B cell (primary cell): ENCODE measurements around the gene OR7A10. TPM values are rescaled to one million over a fixed set of nuclear protein-coding genes. Genes with fewer than 3 reads are reported as not detected.

ENCODE experiments used
- ATAC-seq: fragments of 200-7000 bp; cut with Tn5 transposase; one replicate; pipeline ENCODE4 v1.10.0; 2021; ENCODE audit warnings: low read depth, mild to moderate bottlenecking, moderate number of reproducible peaks, moderate library complexity
- CTCF ChIA-PET: fragments of 350-600 bp; sonication (Branson Sonifier 250); formaldehyde crosslinking; loops from one replicate; lab custom pipeline; 2021; ENCODE audit warnings: antibody characterized with exemption, inconsistent platforms; lab: Charles Lee
- POLR2A ChIA-PET: fragments of 350-600 bp; sonication (Branson Sonifier 250); formaldehyde crosslinking; loops from one replicate; lab custom pipeline; 2021; ENCODE audit warnings: antibody characterized with exemption; lab: Charles Lee
- DNase-seq: peaks from one replicate; pipeline ENCODE4 v3.0.0; 2013
- H2AFZ ChIP-seq: 2 replicates; pipeline ENCODE4 v1.6.1; 2012; ENCODE audit warnings: mild to moderate bottlenecking, low read depth, low read length; ENCODE audit not compliant: insufficient read depth, poor library complexity, severe bottlenecking
- H3K27ac ChIP-seq, 2 donors: 1 replicate in 1 of 2; 2 replicates in 1 of 2; pipeline ENCODE4 v1.5.1; 2012 to 2013; ENCODE audit warnings: low read length in 2 of 2, mild to moderate bottlenecking in 2 of 2, moderate library complexity in 1 of 2
- H3K27me3 ChIP-seq, 4 experiments: fragments of 200-600 bp in 1 of 4; sonication (generic) in 1 of 4; replicated peaks in 1 of 4; 1 replicate in 2 of 4; 2 replicates in 2 of 4; pipeline versions ENCODE4 v1.6.1 to v1.7.0; 2013 to 2016; ENCODE audit warnings: low read length in 3 of 4, mild to moderate bottlenecking in 2 of 4, mixed read lengths in 1 of 4, moderate library complexity in 1 of 4; ENCODE audit not compliant: insufficient read depth in 4 of 4, control insufficient read depth in 3 of 4; ENCODE audit errors: control extremely low read depth in 1 of 4
- H3K36me3 ChIP-seq, 2 experiments: replicated peaks in 1 of 2; 1 replicate in 1 of 2; 2 replicates in 1 of 2; pipeline versions ENCODE4 v1.6.1 to v1.7.1; 2013; ENCODE audit warnings: low read length in 1 of 2; ENCODE audit not compliant: insufficient read depth in 2 of 2, control insufficient read depth in 1 of 2; ENCODE audit errors: control extremely low read depth in 1 of 2, extremely low read depth in 1 of 2
- H3K4me1 ChIP-seq, 2 donors: fragments of 200-600 bp in 1 of 2; sonication (generic) in 1 of 2; 1 replicate in 1 of 2; 2 replicates in 1 of 2; pipeline versions ENCODE4 v1.5.1 to v1.6.1; 2013 to 2017; ENCODE audit warnings: low read length in 2 of 2; ENCODE audit not compliant: control insufficient read depth in 2 of 2, insufficient read depth in 2 of 2
- H3K4me2 ChIP-seq: replicated peaks from 2 replicates; pipeline ENCODE3; 2012; ENCODE audit warnings: mild to moderate bottlenecking, low read depth, low read length; ENCODE audit not compliant: poor library complexity, severe bottlenecking
- H3K4me3 ChIP-seq, 5 experiments: fragments of 200-600 bp in 1 of 5; sonication (generic) in 1 of 5; 1 replicate in 3 of 5; 2 replicates in 2 of 5; pipeline versions ENCODE4 v1.5.1 to v1.7.0; 2011 to 2016; ENCODE audit warnings: low read length in 4 of 5, mild to moderate bottlenecking in 4 of 5, low read depth in 2 of 5, control low read depth in 1 of 5, moderate library complexity in 1 of 5; ENCODE audit not compliant: insufficient read depth in 1 of 5; ENCODE audit errors: control extremely low read depth in 1 of 5, extremely low read depth in 1 of 5
- H3K79me2 ChIP-seq: fragments of 200-600 bp; sonication (generic); one replicate; pipeline ENCODE4 v1.6.0; 2016; ENCODE audit warnings: low read length; ENCODE audit not compliant: control insufficient read depth, insufficient read depth
- H3K9ac ChIP-seq: fragments of 200-600 bp; sonication (generic); 2 replicates; pipeline ENCODE4 v1.6.1; 2017; ENCODE audit warnings: mild to moderate bottlenecking, low read length, moderate library complexity
- H3K9me3 ChIP-seq, 3 donors: one replicate each; pipeline versions ENCODE4 v1.6.1 to v1.7.1; 2013; ENCODE audit warnings: low read length in 2 of 3; ENCODE audit not compliant: control insufficient read depth in 2 of 3, insufficient read depth in 1 of 3; ENCODE audit errors: control extremely low read depth in 1 of 3
- H4K20me1 ChIP-seq: 2 replicates; pipeline ENCODE4 v1.6.0; 2012; ENCODE audit warnings: mild to moderate bottlenecking, low read length; ENCODE audit not compliant: insufficient read depth, control insufficient read depth, poor library complexity, severe bottlenecking
- H3K27ac Mint-ChIP-seq: one replicate; pipeline ENCODE4 v1.8.0; 2021; ENCODE audit warnings: mixed read lengths
- H3K27me3 Mint-ChIP-seq: one replicate; pipeline ENCODE4 v1.8.0; 2021; ENCODE audit warnings: mixed read lengths
- H3K4me1 Mint-ChIP-seq: one replicate; pipeline ENCODE4 v1.8.0; 2021; ENCODE audit warnings: mixed read lengths
- H3K4me3 Mint-ChIP-seq: one replicate; pipeline ENCODE4 v1.8.0; 2021; ENCODE audit warnings: mixed read lengths
- H3K9me3 Mint-ChIP-seq: one replicate; pipeline ENCODE4 v1.8.0; 2022; ENCODE audit warnings: mixed read lengths; ENCODE audit not compliant: insufficient read depth
- EZH2 ChIP-seq: IDR thresholded peaks from 2 replicates; pipeline ENCODE4 v1.6.1; 2012; ENCODE audit warnings: borderline replicate concordance, low read depth, mild to moderate bottlenecking, moderate library complexity, low read length; ENCODE audit not compliant: insufficient read depth, poor library complexity, severe bottlenecking
- WGBS: methylation state at CpG from one replicate; pipeline ENCODE4 v1.1.5; 2013; ENCODE audit warnings: missing lambda C conversion rate; ENCODE audit not compliant: insufficient coverage; 5-methylcytosine and 5-hydroxymethylcytosine counted together
- intact Hi-C: fragments of 100-400 bp; cut with micrococcal nuclease; formaldehyde crosslinking; loops from one replicate; pipeline ENCODE4 v1.10.0; 2022
- polyA minus RNA-seq: library from RNA; depleted of rRNA, polyadenylated mRNA; stranded (reverse); fragments of >200 nt; gene quantifications from 2 replicates; pipeline ENCODE4 v1.2.3, GENCODE V29; 2012
- polyA plus RNA-seq: library from polyadenylated mRNA; depleted of rRNA; stranded (reverse); fragments of >200 nt; gene quantifications from 2 replicates; pipeline ENCODE4 v1.2.3, GENCODE V29; 2012
- total RNA-seq, 2 donors: library from RNA; stranded (reverse); fragments of 120-200 nt in 1 of 2; gene quantifications; 1 replicate in 1 of 2; 2 replicates in 1 of 2; pipeline versions ENCODE4 v1.2.3 to v1.2.4, GENCODE V29; 2013 to 2022
- TF ChIP-seq, protein P1 (sequence below): fragments of 200-600 bp; IDR thresholded peaks from one replicate; pipeline ENCODE4 v1.8.0; 2022; ENCODE audit warnings: antibody characterized with exemption, mild to moderate bottlenecking

OR7A10 gene
- total RNA-seq (not detected in 2 replicates), polyA plus RNA-seq (not detected in 2 replicates), polyA minus RNA-seq (not detected in 2 replicates)
- total RNA-seq (2013): not detected

DNA sequence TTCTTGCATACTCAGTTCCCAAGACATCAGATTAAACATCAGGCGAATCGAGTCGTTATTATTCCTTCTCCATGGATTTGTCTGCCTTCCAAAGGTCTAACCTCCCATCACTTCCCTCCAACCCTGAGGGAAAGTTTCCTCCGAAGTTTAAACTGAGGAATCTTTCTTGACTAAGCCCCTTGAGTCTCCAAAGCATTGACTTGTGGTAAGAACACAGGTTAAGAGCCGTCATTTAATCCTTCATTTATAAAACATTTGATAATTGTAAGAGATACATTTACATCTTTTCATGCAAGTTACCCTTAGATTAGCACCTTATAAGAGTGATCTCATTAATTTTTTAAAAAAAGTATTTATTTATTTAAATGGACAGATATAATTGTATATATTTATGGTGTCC, at the start of gene OR7A10:
TSS of gene OR7A10 (minus strand) at position 101 of the 400 bp plus-strand sequence. CDS start 7,045 bp downstream, outside the sequence.
- intact Hi-C loops: no loop called here
- Histone ChIP-seq H3K4me1 (no peaks in the 10 kb centered on the region), H4K20me1 (no peaks in the 10 kb centered on the region), H3K4me3 (no peak within 1 kb of the TSS), H3K9me3 (no peaks in the 10 kb centered on the region), H2AFZ (no peak within 1 kb of the TSS), H3K4me2 (no peak within 1 kb of the TSS), H3K9ac (no peak within 1 kb of the TSS), H3K79me2 (no peaks in the 10 kb centered on the region), H3K27me3 (no peaks in the 10 kb centered on the region), H3K27ac (no peak within 1 kb of the TSS), H3K36me3 (no peaks in the 10 kb centered on the region)
- ChIA-PET POLR2A (no interaction called here), CTCF (interaction anchor here (0.5 to 0.7 kb wide), 2 partner anchors 252 to 1021 kb away, joined by 3 read pairs; no protein-coding TSS in a partner anchor)
- Mint-ChIP-seq H3K27me3 (peaks cover 43% of the 10 kb centered on the region), H3K4me3 (no peak within 1 kb of the TSS), H3K9me3 (no peaks in the 10 kb centered on the region), H3K4me1 (no peaks in the 10 kb centered on the region), H3K27ac (no peak within 1 kb of the TSS)
- WGBS: 100% methylated on average over 3 of the region's 5 CpGs
- TF ChIP-seq, protein P1, sequence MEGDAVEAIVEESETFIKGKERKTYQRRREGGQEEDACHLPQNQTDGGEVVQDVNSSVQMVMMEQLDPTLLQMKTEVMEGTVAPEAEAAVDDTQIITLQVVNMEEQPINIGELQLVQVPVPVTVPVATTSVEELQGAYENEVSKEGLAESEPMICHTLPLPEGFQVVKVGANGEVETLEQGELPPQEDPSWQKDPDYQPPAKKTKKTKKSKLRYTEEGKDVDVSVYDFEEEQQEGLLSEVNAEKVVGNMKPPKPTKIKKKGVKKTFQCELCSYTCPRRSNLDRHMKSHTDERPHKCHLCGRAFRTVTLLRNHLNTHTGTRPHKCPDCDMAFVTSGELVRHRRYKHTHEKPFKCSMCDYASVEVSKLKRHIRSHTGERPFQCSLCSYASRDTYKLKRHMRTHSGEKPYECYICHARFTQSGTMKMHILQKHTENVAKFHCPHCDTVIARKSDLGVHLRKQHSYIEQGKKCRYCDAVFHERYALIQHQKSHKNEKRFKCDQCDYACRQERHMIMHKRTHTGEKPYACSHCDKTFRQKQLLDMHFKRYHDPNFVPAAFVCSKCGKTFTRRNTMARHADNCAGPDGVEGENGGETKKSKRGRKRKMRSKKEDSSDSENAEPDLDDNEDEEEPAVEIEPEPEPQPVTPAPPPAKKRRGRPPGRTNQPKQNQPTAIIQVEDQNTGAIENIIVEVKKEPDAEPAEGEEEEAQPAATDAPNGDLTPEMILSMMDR: no peak
- TF ChIP-seq EZH2: no peak
- DNase-seq (no peak), ATAC-seq (no peak)

DNA sequence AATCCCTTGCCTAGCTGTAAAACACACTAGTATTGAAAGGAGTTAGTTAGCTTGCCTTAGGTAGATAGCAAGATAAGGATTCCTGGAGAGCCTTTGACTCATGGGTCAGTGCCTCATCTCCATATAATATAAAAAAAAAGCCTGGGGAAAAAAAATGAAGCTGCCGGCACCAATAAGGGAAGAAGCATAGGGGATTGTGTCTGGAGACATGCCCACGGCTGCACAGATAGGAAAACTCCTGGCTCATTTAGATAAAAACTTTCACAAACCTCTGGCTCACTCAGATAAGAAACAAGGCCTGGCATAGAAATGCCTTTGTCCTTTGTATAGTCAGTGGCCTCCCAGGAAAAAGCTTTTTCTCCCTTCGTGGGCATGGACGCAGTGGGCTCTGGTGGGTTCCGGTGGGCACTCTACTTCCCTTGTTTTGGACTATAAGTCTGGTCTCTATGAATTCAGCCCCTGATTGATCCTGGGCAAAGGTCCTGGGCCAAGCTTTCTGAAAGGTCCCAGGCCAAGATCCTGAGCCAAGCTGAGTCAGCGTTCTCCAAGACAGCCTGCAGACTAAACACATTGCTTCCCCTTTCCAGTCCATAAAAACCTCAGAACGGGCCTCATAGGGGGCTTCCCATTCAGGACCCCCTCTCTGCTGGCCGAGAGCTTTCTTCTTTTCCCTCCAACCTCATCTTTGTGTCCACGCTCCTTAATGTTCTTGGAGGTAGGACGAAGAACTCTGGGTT, 42.1 kb upstream of the OR7A10 start:
- no peak for DNase-seq
- no peak overlapping the region for H3K9ac ChIP-seq
- no peak overlapping the region for H3K4me2 ChIP-seq
- H3K9me3 ChIP-seq: no peaks in the 10 kb centered on the region
- peaks cover 0 to 10% (median 3%) of the 10 kb centered on the region in 4 experiments for H3K27me3 ChIP-seq
- ChIA-PET POLR2A (no interaction called here), CTCF (interaction anchor here (0.6 to 1.6 kb wide), 3 partner anchors 192 to 317 kb away, joined by 3 to 5 read pairs (median 3); no protein-coding TSS in a partner anchor)
- H3K27ac Mint-ChIP-seq: no peak overlapping the region
- TF ChIP-seq EZH2: no peak
- TF ChIP-seq, protein P1: no peak
- no peaks in the 10 kb centered on the region for H3K9me3 Mint-ChIP-seq
- 38% methylated on average over 7 of the region's 10 CpGs for WGBS
- H3K4me1 ChIP-seq: peaks cover 14% of the 10 kb centered on the region in 2 donors
- no peak overlapping the region for H3K27ac ChIP-seq
- peaks cover 22% of the 10 kb centered on the region for H3K27me3 Mint-ChIP-seq
- H2AFZ ChIP-seq: no peak overlapping the region
- ATAC-seq: no peak
- intact Hi-C loops: no loop called here
- no peaks in the 10 kb centered on the region for H3K79me2 ChIP-seq
- no peaks in the 10 kb centered on the region for H3K36me3 ChIP-seq
- H3K4me1 Mint-ChIP-seq: peaks cover 26% of the 10 kb centered on the region
- H3K4me3 ChIP-seq: no peak overlapping the region
- no peaks in the 10 kb centered on the region for H4K20me1 ChIP-seq
- no peak overlapping the region for H3K4me3 Mint-ChIP-seq
